ENCODE measurements around the gene ARHGEF4.

ARHGEF4 gene, protein sequence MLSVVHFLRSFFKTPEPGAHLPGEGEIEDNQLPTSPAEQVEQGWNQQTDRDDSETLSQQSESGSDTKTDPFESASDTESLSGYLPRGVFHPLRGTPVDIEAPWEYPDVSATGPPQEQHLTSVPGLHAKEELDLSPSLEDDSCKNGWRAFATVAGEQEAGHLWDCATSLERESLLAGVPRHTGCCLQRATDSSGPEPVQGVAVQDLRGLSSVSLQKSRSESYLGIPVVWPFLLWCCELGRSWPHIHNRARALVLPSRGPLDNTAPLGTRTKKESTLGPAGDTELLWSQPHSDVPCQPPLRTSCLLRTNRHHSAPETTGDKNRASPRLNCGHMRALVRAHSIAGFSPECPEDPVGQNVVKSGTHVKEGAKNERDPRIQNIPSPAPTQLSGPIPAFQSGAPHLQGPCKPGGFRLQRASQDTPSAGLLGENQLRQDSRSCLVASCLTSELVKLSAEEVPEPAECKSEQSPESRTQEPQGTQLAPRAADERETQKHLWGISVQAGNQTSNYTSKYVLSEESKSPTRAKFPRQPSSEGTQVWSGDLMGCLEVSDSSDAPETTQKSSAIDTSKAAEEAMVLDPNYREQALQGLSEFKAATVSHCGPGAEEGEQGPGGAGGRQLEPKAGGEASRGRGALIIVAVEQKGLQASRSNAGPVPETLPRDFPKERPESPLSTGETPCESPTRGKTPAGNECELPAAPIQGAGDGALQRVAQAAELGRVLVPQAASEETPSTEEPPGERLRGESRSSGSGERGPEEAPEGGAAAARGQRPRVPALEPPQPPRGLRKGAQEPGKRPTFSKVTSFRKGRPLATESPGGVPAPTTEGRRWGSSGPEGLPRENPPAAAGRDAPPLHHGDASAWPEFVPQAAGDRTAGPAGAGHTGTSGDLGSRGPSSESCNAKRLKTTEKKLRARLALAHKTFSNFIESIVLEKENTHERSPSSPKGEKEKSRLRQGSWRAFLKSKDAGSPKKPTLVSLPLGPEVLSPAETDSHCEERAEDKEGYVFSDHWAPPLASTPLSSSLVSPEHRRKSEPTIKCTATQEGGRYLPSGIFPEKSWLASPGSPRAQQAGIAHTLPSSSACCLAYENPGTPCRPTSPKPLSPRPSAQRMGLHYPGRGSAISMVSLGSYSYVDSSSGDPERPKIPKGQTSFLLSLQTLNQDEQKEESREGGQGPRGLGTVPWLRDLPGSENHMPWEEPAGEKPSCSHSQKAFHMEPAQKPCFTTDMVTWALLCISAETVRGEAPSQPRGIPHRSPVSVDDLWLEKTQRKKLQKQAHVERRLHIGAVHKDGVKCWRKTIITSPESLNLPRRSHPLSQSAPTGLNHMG (N-terminal part only)

DNA sequence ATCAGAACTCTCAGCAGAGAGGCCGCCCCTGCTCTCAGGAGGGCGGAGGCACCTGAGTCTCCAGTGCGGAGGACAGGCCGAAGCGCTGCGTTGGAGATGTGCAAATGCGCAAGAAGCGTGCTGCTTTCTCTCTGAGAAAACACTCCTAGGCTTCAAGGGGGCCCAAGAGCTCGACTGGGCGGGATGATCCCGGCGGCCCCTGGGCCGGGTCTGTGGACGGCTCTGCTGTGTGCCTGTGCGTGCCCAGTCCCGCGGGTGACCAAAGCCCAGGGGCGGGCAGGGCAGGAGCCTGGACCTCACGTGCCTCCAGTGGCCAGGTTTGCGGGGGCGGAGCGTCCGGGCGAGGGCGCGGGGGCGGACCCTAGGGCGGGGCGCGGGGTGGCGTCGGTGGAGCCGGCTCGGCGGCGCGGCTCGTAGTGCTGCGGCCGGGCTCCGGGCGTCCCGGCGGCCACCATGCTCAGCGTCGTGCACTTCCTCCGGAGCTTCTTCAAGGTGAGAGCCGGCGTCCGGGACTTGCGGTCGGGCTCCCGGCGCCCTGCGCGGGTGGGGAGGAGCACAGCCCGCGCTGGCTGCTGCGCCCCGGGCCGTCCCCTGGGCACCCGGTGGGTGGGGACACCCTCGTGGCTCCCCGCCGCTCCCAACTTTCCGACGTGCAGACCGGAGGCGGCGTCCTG is at the start of gene ARHGEF4:
Gene ARHGEF4 (plus strand): TSS at position 414 of the 674 bp plus-strand sequence. CDS start 40 bp downstream, at position 454.
- no peak for DNase-seq (ENCODE audit: low spot score)

DNA sequence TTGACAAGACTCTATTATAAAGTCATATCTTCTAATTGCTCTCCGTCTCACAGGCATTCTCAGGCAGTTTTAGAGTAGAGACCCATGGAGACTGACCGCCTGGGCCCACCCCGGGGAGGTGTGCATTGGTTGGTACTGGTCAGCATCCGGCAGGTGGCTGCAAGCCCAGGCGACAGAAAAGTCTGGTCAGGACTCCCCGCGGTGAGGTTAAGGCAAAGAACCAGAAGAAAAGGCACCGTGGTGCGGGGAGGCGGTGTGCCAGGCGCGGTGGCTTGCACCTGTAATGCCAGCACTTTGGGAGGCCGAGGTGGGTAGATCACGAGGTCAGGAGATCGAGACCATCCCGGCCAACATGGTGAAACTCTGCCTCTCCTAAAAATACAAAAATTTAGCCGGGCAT is 48.9 kb upstream of the ARHGEF4 start:
- DNase-seq (ENCODE audit: low spot score) = no peak

DNA sequence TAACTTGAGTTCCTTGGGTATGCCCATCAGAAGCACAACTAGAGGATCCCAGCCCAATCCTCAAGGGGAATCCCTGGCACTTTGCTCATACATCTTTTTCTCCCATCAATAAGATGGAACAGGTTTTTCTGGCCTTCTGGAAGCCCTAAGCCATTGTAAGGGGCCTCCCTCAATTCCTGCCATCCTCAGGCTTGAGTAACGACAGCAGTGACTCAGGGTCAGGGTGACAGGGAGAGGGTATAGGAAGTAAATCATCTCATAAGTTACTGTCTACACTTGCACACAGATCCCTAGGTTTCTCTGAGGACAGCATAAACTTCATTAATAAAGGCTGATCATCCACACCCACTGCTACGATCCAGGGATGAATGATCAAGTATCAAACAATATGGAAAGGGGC is 46.4 kb upstream of the ARHGEF4 start:
- no peak for DNase-seq (ENCODE audit: low spot score)

DNA sequence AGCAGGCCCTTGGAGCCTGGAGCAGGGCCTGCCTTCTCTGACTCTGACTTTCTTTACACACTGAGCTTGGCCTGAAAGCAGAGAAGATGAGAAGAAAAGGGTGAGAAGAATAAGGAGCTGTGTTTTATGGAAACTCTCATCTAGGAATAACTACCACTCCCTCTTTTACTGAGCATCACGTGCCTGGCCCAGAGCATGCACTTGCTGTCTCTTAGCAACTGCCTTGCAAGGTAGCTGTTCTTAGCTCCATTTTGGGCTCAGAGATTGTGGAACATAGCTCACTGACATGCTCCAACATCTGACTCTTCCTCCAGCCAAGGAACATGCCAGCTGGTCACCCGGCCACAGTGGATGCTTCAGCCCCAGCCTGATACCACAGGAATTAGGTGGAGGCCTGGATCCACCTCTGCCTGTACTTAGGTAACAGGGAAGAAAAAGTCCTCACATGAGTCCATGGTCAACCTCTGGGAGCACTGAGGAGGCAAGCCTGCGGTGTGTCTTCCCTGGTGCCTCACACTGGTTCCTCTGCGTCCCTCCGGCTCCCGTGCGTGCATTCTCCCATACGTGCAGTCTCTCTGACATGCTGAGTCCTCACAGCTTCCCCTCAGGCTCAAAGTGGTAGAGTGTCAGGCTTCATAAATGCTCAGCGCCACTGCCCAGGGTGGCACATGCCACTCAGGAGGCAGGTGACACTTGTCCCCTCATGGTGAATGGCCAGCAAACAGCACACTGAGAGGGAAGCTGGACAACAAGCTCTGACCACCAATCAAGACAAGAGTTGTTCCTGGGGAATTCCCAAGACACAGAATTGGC is 45.7 kb upstream of the ARHGEF4 start:
- no peak for DNase-seq (ENCODE audit: low spot score)

DNA sequence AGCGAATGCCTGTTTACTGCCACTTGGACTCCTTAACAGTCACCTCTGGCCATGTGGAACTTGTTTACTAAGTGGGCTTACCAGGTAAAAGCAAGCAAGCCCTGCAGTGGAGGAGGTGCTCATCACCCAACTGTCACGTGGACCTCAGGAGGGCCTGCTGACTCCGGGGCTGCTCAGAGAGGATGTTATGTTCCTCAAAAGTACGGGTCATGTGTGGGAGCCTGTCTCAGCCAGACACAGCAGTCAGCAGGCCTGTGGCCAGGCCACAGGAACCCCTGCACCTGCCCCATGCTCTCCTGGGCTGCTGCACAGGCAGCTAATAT is 45.1 kb upstream of the ARHGEF4 start:
- no peak for DNase-seq (ENCODE audit: low spot score)

DNA sequence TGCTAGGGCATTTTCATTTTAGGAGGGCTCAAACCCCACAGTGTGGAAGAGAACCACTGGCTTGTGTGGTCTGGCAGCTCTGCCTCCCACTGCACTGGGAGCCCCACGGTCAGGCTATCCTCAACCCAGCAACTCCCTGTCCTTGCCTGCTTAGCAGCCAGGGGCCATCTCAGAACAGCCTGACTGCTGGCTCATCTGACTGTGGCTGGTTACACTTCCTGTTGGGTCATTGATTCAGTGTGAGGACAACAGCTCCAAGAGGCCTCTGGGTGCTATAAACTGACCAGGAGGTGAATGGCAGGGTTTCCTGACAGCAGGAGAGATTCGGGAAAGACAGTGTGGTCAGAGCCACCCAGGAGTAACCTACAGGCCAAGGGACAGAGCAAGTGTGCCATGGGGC is 41.3 kb upstream of the ARHGEF4 start:
- no peak for DNase-seq (ENCODE audit: low spot score)

DNA sequence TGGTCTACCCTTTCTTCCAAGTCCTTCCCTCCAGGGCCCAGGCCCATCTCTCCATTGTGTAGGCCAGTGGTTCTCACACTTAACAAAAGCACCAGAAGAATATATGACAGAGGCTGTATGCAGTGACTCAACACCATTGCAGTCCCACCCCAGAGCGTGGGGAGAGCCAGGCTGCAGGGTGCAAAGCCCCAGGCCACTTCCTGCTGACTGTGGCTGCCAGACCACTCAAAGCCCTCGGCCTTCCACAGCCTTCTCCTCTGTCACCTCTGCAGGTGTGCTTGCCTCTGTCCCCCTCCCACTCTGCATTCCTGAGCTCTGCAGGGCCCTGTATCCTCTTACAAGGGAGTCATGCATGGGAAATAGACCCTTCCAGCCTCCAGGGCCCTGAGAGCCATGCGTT is 40.4 kb upstream of the ARHGEF4 start:
- DNase-seq (ENCODE audit: low spot score) = no peak

DNA sequence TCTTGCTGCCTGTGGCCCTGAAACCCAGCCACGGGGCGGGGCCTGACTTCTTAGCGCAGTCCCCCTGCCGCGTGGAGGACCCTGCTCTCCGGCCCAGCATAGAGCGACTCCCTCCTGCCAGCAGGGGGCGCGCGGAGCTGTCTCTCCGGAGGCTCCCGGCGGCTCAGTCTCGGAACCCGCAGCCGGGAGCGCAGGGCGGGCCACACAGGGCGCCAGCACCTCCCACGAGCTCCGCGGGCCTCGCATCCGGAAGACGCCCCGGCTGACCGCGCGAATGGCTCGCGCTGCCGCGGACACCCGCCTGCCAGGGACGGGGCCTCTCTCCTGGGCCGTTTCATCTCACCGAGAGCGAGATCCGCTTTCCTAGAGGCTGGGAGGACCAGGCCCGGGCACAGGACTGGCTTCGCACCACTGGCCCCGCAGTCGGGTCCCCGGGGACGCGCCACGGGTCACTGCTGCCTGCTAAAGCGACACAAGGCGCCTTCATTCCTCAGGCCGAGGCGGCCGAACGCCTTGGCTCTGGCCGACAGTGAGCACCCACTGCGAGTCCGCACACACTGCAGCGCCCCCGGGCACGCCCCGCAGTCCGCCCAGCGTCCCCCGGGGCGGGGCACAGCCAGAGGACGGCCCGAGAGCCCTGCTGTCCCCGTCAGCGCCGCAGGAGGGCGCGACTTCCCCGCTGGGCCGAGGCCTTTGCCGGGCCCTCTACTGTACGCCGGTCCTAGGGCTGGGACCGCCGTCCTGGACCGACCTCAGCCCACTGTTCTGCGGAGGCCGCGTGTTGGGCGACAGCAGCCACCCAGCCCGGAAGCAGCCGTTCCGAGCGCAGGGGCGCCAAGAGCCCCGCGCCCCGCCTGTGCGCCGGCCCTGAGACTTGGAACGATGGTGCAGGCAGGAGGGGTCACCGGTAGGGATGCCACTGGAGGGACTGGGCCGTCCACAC is 39.0 kb upstream of the ARHGEF4 start:
- peak; percentile 93 for DNase-seq (ENCODE audit: low spot score)

DNA sequence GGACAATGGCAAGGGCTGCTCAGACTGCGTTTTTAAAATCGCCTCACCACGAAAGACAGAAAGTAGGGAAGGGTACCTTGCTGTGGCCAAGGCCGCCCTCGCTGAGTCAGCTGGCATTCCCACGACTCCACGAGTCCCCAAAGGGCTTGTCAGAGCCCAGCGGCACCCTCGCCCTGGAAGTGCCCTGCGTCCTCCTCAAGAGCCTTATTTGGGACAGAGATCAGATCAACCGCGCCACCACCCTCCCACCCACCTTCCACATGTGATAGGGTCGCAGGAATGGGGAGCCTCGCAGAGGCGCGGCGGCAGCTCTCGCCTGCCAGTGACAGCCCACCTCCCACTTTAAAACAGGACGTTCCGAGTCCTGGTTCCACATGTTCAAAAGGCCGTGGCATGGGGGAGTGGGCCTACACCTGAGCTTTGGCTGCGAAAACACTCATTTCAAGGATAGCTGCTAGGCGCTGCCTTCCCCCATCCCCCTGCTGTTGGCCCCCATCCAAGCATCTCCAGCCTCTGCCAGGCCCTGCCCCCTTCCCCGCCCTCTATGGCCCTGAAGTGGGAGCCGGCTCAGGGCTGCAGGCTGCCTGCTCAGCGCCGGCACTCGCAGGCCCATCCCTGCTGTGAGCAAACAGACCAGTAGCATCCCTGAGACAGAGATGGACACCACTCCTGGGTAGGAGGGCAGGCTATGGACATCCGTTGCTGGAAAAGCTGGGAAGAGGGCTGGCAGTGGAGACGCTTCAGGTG is 38.1 kb upstream of the ARHGEF4 start:
- no peak for DNase-seq (ENCODE audit: low spot score)

DNA sequence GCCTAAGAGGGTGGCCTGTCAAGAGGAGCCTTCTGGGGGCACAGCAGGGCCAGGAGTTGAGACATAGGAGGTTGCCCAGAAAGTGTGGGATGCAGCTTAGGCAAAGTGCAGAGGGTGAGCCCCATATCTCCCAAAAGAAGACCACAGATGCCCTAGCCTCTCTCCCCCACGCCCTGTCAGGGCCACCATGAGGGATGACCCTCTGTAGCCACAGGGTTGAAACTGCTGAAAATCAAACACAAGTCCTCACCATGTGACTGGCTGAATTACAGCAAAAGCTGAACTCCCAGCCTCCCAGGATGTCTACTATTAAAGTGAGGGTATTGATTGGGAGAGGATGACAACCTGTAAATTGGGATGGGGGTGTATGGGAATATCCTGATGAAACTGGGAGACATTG is 37.4 kb upstream of the ARHGEF4 start:
- no peak for DNase-seq (ENCODE audit: low spot score)

DNA sequence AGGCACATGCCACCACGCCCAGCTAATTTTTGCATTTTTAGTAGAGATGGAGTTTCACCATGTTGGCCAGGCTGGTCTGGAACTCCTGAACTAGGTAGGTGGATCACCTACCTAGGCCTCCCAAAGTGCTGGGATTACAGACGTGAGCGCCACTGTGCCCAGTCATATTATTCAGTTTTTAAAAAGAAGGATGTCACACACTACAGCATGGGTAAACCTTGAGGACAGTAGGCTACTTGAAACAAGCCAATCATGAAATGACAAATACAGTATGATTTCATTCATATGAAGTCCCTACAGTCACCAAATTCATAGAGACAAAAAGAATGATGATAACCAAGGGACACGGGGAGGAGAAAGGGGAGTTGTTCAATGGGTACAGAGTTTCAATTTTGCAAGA is 31.1 kb upstream of the ARHGEF4 start:
- no peak for DNase-seq (ENCODE audit: low spot score)

DNA sequence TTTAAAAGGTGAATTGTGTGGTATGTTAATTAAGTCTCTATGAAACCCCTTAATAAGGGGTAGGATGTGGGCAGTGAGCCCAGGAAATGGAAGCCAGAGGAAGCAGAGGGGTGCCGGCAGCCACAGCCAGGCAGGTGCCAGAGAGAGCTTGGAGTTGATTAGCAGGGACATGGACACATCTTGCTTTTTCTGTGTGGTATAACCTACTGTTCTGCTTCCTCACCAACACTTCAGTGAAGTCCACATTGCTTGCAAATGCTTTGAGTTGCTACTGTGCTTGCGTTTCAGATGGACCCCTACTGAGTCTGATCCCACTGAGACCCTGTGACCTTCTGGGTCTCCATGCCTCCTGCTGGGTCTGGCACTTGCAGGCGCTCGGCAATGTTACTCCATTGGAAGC is 30.3 kb upstream of the ARHGEF4 start:
- DNase-seq (ENCODE audit: low spot score) = no peak

DNA sequence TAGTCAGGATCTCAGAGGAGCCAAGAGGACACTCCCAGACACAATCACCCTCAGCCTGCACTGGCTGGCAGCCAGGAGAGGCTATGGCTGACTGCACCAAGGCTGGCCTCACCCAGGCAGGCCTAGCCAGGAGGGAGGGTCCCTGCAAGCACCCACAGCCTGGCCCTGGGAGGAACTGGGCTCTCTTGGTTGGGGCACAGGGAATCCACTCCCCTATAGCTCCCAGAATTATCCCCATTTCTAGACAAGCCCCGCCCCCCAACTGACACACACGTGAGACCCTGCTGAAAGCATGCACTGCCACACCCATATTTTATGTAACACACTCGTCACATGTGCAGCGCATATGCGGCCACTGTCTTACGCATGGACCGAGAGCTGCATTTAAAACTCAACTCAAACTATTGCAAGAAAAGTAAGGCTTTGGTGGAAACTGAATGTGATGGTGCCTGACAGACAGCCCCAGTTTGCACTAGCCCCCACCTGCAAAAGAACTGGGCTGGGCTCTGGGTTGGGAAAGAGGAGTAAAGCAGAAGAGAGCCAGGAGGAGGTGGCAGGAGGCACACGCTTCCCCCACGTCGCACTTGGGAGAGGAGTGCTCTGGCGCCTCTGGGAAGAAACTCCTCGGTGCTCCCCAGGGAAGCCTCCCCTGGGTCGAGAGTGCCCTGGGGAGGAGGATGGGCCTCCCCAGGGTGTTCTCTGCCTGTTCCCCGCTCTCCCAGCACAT is 28.9 kb upstream of the ARHGEF4 start:
- no peak for DNase-seq (ENCODE audit: low spot score)

DNA sequence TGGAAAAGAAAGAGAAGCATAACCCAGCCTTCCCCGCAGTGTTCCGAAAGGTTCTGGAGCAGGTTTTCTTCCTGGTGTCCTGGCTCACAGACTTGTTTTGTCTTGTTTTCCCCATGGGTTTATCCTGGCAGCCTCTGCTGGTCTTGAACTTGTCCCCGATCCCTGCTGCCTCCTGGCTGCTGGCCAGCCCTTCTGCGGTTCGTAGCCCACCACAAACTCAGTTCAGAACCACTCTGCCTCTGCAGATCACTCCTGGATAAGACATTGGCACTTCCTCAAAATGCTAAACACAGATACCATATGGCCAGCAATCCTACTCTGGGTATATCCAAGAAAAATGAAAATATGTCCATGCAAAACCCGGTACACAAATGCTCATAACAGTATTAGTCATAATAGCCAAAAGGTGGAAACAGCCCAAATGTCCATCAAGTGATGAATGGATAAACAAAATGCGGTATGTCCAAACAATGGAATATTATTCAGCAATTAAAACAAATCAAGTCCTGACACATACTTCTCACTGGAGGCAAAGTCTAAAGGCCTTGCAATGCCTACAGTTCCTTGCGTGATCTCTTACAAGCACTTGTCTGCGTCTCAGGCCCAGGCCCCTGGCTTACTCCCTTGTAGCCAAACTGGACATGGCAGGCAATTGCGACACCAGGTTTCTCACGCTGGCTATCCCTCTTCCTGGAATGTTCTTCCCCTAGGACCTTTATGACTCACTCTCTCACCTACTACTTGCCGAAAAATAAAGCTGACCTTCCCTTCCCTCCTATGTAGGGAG is 28.0 kb upstream of the ARHGEF4 start:
- peak; percentile 6 for DNase-seq (ENCODE audit: low spot score)

DNA sequence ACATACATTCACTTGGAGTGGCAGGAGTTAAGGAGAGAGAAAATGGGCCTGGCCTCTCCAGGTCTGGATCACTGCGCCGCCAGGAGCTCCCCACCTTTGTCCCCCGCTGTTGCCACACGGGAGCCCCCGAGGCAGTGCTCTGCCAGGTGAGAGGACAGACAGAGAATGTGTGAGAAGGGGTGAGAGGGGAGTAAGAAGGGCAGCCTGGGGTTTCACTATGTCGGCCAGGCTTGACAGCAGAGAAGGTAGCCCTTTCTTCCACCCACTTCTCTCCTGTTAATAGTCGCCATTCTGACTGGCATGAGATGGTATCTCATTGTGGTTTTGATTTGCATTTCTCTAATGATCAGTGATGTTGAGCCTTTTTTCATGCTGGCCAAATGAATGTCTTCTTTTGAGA is 26.2 kb upstream of the ARHGEF4 start:
- DNase-seq (ENCODE audit: low spot score) = no peak

DNA sequence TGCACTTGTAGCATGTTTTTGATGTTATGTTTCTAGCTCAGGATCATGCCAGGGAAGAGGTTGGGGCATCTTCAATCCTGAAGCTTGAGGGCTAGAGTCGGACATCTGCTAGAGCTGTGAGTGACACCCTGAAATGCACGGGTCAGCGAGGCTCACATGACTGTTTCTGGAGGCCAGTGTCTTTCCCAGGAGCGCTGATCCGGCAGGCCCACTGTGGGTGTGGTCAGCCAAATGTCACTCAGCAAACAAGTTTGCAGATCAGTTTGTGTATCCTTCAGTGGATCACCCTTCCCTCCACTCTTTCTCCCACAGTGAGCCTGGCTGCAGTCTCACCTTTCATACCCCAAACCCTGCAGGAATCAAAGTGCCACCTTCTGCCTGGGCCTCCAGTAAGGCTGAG is 23.0 kb upstream of the ARHGEF4 start:
- DNase-seq (ENCODE audit: low spot score) = no peak

DNA sequence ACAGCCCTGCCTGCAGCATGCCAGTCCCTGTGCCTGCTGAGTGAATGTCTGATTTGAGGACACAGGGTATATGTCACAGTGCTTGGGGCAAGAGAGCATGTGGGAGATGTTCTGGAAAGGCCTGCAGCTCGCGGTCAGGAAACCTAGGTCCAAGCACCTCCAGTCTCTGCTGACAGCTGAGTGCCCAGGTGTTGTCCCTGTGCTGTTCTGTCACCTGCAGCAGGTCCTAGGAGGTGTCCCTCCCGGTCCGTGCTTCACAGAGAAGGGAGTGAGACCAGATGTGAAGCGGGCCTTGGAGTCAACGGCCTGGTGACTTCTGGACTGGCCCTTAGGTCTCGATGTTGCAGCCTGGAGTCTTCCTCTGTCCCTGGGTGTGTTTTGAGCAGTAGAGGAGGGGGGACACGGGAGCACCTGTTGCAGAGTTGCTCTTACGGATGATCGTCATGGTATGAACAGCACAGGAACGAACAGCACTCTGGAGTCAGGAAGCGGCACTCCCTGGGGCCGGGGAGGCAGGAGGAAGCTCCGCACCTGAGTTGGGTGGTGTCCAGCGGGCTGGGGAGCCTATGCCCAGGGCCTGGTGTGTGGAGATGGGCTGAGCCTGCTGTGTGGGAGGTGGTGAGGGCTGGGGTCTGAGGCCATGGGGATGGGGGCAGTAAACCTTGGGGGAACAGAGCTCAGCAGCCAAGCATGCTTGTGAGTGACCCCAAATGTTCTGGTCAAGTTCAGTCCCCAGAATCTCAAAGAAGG is 21.6 kb upstream of the ARHGEF4 start:
- no peak for DNase-seq (ENCODE audit: low spot score)

All from left forelimb (tissue), 1 donor.